HG03103 (cell line): ENCODE data around the gene ADAT1.

Source experiments
- ATAC-seq: cut with Tn5 transposase; IDR thresholded peaks from one replicate; pipeline ENCODE4 v1.9.1; 2021; ENCODE audit warnings: low read depth; ENCODE audit not compliant: unreplicated experiment

Gene ADAT1

GRCh38 chr16:75578725-75579124 is 44.4 kb downstream of the ADAT1 start:
- ATAC-seq = no peak

DNA sequence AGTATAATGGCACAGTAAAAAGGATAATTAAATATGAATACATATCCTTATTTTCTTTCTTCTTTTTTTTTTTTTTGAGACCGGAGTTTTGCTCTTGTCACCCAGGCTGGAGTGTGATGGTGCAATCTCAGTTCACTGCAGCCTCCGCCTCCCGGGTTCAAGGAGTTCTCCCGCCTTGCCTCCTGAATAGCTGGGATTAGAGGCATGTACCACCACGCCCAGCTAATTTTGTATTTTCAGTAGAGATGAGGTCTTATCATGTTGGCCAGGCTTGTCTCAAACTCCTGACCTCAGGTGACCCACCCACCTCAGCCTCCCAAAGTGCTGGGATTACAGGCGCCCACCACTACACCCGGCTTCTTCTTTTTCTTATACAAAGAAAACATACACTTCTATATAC is 44.9 kb downstream of the ADAT1 start:
- no peak for ATAC-seq

DNA sequence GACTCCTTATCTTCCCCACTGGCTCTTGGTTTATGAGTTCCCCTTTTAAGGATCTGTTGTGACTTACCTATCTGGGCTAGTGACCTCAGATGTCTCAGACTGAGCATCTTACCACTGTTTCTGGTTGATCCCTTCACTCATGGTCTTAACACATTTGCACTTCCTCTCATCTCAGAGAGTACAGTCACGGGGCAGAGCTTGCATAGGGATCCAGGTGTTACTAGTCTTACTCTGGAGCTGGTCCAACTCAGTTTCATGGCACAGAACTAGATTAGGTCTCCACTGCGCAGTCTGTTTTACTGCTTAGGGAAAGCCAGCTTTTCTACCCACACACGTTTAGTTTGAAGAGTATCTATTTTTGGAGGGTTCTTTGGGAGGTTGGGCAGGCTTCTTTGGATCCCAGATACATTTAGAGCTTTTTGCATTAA is 46.7 kb downstream of the ADAT1 start:
- ATAC-seq = peak; percentile 61

- no peak for ATAC-seq
These were observed 47.1 kb downstream of the ADAT1 start for GRCh38 chr16:75575958-75576357.

DNA sequence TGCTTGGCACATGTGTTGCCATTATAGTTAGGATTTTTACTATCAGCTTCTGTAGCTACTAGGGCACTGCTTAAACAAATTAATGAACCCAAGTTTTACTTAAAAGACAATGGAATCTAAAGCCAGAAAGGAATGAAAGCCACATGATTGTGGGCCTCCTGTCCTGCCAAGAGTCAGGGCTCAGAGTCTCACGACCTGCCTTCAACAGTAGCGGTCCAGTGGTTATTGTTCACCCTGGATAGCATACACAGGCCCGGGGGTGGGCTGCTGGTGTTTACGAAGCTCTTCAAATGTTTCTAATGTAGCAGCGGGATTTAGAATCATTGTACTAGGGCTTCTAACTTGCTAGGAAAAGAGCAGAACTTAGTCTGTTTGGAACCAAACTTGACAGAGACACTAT is 49.1 kb downstream of the ADAT1 start:
- ATAC-seq = no peak

DNA sequence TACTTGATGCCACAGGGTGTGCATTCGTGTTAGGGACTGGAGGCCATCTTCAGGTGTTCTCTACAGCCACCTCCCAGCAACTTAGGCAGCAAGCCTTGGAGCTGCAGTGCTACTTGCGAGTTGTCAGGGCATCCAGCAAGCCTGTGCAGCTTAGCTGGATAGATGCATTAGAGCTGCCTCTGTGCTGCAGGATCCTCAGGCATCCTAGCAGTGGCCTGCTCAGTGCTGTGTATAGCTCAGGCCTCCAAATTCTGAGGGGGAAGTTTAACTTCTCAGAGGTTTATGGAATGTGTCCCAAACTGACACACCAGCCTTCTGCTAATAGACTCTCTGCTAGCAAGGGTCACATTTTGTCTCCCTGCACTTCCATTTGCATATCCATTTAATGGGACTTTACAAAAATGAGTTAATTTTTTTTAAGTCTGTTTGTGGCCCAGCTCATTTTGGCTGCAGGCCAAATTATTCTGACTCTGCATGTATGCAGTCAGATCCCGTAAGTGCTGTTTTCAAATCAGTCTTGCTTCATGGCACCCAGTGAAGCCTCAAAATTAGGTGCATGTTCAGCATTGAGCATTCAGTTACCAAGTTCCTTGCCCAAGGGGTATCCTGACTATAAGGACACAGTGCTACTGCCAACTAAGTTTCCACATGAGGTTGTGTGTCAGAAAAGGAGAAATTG is 50.1 kb downstream of the ADAT1 start:
- no peak for ATAC-seq

- no peak for ATAC-seq
These were observed 52.5 kb downstream of the ADAT1 start for GRCh38 chr16:75570396-75571065.

GRCh38 chr16:75567911-75568310 is 55.2 kb downstream of the ADAT1 start:
- ATAC-seq = no peak

- no peak for ATAC-seq
These were observed 56.3 kb downstream of the ADAT1 start for GRCh38 chr16:75566758-75567255.

DNA sequence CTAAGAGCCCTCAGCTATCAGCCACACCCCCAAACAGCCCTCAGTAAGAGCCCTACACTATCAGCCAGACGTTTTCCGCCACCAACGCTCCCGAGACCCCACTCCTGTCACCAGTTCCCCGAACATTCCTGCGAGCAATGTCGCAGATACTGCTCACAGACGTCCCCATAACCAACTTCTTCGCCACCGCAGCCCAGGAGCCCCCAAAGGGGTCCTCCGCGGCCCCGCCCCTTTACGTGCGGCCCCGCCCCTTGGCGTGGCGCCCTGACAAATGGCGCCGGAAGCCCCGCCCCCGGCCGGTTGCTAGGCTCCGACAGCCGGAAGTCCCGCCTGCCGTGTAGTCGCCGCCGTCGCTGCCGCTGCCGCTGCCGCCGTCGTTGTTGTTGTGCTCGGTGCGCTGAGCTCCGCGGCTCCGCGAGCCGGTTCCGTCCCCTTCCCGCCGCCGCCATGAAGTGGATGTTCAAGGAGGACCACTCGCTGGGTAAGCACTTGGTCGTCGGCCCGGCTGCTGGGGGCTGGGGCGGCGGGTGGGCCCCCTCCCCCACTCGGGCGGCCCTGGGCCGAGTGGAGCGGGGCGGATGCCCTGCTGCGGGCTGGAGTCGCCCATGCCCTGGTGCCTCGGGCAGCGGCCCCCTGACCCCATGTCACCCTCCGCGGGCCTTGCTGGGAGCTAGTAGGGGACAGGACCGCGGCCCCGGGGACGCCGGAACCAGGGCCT is 56.9 kb downstream of the ADAT1 start, which contains the start of gene GABARAPL2:
GABARAPL2 (plus strand) TSS at position 340 of the 718 bp plus-strand sequence; CDS start at position 448, 108 bp downstream.
- ATAC-seq = peak; percentile 56

GRCh38 chr16:75565640-75566039 is 57.4 kb downstream of the ADAT1 start:
- ATAC-seq = peak; percentile 2

DNA sequence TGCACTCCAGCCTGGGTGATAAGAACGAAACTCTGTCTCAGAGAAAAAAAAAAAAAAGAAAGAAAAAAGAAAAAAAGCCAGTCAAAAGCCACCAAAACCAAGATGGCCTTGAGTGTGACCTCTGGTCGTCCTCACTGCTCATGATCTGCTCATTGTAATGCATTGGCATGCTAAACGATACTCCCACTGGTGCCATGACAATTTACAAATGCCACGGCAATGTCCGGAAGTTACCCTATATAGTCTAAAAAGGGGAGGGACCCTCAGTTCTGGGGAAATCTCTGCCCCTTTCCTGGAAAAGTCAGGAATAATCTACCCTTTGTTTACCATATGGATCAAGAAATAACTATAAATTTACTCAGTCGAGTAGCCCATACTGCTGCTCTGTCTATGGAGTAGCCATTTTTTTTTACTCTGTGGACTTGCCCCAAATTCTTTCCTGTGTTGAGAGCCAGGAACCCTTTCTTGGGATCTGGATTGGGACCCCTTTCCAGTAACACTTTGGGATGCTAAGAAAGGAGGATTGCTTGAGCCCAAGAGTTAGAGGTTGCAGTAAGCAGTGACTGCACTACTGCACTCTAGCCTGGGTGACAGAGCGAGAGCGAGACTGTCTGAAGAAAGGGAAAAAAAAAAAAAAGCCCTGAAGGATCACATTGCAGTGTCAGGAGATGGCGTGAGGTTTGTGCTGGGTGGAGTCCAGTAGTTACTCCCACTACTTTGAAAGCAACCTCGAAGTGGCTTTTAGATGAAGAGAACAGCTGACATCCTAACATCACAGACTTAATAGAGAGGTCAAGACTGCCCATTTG is 63.3 kb downstream of the ADAT1 start:
- ATAC-seq = no peak

DNA sequence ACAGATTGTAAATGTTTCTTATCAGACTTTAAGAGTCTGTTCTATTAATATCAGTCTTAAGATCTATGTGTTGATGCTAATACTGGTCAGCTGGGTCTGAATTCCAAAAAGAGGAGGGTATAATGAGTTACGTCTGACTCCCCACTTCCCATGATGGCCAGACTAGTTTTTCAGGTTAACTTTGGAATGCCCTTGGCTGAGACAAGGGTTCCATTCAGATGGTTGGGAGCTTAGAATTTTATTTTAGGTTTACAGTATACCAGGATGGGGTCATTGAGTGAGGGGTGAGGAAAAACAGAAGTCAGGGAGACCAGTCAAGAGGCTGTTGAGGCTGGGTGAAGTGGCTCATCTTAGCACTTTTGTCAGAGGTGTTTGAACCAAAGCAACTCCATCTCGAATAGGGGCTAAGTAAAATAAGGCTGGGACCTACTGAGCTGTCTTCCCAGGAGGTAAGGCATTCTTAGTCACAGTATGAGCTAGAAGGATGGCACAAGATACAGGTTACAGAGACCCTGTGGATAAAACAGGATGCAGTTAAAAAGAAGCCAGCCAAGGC is 64.2 kb downstream of the ADAT1 start:
- ATAC-seq = no peak

- ATAC-seq = no peak
These were observed 66.6 kb downstream of the ADAT1 start for GRCh38 chr16:75556431-75556950.

GRCh38 chr16:75555707-75556430 is 67.2 kb downstream of the ADAT1 start, which contains the start of gene TMEM231:
Gene TMEM231 (minus strand): TSS chr16:75556252. CDS start chr16:75556209, 43 bp downstream.
- ATAC-seq = peak; percentile 98

DNA sequence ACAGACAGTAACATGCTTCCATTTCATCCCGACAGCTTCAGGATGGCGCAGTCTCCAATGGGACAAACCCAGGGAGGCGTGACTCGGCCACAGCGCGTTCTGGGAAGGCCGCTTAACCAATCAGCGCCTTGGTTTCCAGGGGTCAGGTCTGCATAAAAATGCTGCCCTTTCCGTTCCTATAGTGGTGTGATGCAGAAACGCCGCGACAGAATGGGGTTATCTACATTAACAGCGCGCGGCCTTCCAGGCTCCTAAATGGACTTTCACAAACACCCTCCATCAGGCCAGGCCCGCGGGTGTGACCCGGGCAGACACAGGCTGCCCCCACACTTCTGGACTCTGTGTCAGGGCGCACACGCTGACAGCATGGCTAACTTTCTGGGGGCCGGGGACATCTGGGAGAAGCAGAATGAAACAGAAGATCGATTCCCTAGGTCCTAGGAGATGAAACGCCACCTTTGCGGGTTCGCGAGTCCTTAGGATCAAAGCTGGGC is 67.8 kb downstream of the ADAT1 start:
- ATAC-seq = no peak

GRCh38 chr16:75552951-75553350 is 70.1 kb downstream of the ADAT1 start:
- ATAC-seq = no peak

GRCh38 chr16:75550211-75550662 is 72.8 kb downstream of the ADAT1 start:
- peak; percentile 66 for ATAC-seq
